Measurements from ENCODE around the gene DTX2. TPM values are rescaled to one million over a fixed set of nuclear protein-coding genes. Genes with fewer than 3 reads are reported as not detected.
"Not testable (repeated sequence)": the region's sequence is repeated elsewhere in the genome, so short reads cannot be mapped to it uniquely, and the experiment has no call there.

The DTX2 gene
- total RNA-seq, 2 experiments from 2014 or later = 28.0 to 35.3 TPM

GRCh38 chr7:76526183-76526582, 64.7 kb downstream of the DTX2 start:
- H3K9me3 Mint-ChIP-seq; DNase-seq; H3K36me3 Mint-ChIP-seq (ENCODE audit: low read depth); H3K27me3 Mint-ChIP-seq; H3K27ac Mint-ChIP-seq; H3K4me1 Mint-ChIP-seq; POLR2A ChIA-PET; CTCF ChIA-PET; H3K4me3 Mint-ChIP-seq: not testable (repeated sequence)

DNA sequence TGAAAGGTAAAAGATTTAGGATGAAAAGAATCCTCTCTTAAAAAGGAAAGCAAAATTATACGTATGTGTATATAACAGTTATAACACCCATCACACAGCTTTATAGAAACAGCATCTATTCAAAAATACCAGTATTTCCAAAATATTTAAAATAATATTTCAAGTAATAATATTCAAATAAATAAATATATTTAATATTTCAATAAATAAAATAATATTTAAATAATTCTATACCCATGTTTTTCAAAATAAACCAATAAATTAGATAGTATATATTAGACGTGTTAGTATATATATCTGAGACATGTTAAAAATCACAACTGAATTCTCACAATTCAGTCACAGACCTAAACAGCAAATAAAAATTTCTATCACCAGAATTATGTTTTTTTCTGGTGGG, 70.1 kb downstream of the DTX2 start:
- H3K4me1 Mint-ChIP-seq; POLR2A ChIA-PET; H3K27ac Mint-ChIP-seq; H3K36me3 Mint-ChIP-seq (ENCODE audit: low read depth); CTCF ChIA-PET; DNase-seq; H3K4me3 Mint-ChIP-seq; H3K27me3 Mint-ChIP-seq; H3K9me3 Mint-ChIP-seq: not testable (repeated sequence)

- H3K4me1 Mint-ChIP-seq; H3K9me3 Mint-ChIP-seq; H3K4me3 Mint-ChIP-seq; POLR2A ChIA-PET; CTCF ChIA-PET; DNase-seq; H3K27me3 Mint-ChIP-seq; H3K27ac Mint-ChIP-seq; H3K36me3 Mint-ChIP-seq (ENCODE audit: low read depth): not testable (repeated sequence)
Measured at GRCh38 chr7:76543197-76543596, 81.7 kb downstream of the DTX2 start, which contains the start of gene SPDYE16. Gene SPDYE16 (minus strand): TSS chr7:76543297. CDS start chr7:76541459, 1,838 bp downstream.

GRCh38 chr7:76549025-76549854, 87.7 kb downstream of the DTX2 start:
- Mint-ChIP-seq H3K4me3 (peak overlapping the region; percentile 91), H3K36me3 (ENCODE audit: low read depth) (peaks cover 14% of the 10 kb centered on the region), H3K4me1 (peaks cover 20% of the 10 kb centered on the region), H3K27ac (peak overlapping the region; percentile 82)
- H3K9me3 Mint-ChIP-seq, CTCF ChIA-PET, POLR2A ChIA-PET, H3K27me3 Mint-ChIP-seq: not testable (repeated sequence)
- DNase-seq = peak; percentile 90

DNA sequence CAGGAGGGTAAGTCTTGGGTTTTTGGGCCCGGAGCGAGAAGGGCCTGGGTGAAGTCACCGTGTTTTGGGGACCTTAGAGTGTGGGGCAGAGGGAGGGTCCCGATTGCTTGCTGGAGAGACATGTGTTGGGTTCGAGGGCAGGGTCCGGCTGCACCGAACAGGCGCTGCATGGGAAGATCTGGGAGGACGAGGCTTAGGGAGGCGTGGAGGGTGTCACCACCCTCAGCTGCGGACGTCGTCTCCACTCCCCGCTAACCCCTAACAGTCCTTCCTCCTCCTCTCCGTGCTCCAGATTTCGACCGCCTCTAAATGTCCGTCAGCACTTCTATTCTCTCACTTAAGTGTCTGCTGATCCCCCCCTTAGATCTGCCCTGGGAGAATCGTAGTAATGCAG, 88.3 kb downstream of the DTX2 start:
- POLR2A ChIA-PET, CTCF ChIA-PET, DNase-seq, H3K27me3 Mint-ChIP-seq, H3K9me3 Mint-ChIP-seq: not testable (repeated sequence)
- peak overlapping the region; percentile 91 for H3K4me3 Mint-ChIP-seq
- H3K4me1 Mint-ChIP-seq = peaks cover 22% of the 10 kb centered on the region
- peak overlapping the region; percentile 69 for H3K27ac Mint-ChIP-seq
- peaks cover 16% of the 10 kb centered on the region for H3K36me3 Mint-ChIP-seq (ENCODE audit: low read depth)

DNA sequence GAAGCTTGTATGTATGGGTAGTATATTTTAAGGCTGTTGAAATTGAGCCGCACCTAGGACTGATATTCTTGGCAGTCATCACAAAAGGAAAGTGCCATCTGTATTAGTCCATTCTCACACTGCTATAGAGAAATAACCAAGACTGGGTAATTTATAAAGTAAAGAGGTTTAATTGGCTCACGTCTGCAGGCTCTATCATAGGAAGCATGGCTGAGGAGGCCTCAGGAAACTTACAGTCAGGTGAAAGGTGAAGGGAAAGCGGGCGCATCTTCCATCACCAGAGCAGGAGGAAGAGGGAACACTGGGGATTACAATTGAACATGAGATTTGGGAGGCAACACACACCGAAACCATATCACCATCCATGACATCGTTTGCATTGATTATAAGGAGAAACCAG, 90.5 kb downstream of the DTX2 start:
- Mint-ChIP-seq H3K4me1 (peaks cover 26% of the 10 kb centered on the region), H3K36me3 (ENCODE audit: low read depth) (peaks cover 23% of the 10 kb centered on the region)
- H3K4me3 Mint-ChIP-seq, CTCF ChIA-PET, H3K27me3 Mint-ChIP-seq, POLR2A ChIA-PET, H3K9me3 Mint-ChIP-seq, DNase-seq, H3K27ac Mint-ChIP-seq: not testable (repeated sequence)

Other genes with a start within 250 kb of the DTX2 start
- gene HSPB1, start 159.0 kb upstream of the DTX2 start, total RNA-seq = 10 to 100 TPM; 33.7 to 38.4 TPM
- gene YWHAG, start 102.7 kb upstream of the DTX2 start, total RNA-seq = 10 to 100 TPM; 83.1 to 84.8 TPM
- gene SSC4D, start 52.0 kb upstream of the DTX2 start, total RNA-seq = under 1 TPM in 1 of 2 experiments, not detected in 1; 0.30 TPM
- gene ZP3, start 36.8 kb upstream of the DTX2 start, total RNA-seq = 1 to 10 TPM; 6.7 to 9.3 TPM
- 1 to 10 TPM in 1 of 2 experiments, under 1 TPM in 1; 0.83 to 1.7 TPM for gene UPK3B, start 48.8 kb downstream of the DTX2 start, total RNA-seq
- under 1 TPM; 0.18 to 0.25 TPM for gene SPDYE16, start 81.6 kb downstream of the DTX2 start, total RNA-seq
- 10 to 100 TPM; 20.4 to 21.8 TPM for gene POMZP3, start 165.6 kb downstream of the DTX2 start, total RNA-seq

Data from activated CD4-positive, alpha-beta memory T cell treated with anti-CD3 and anti-CD28 coated beads, Interleukin-2, amount 10 ng/mL, durations not matched to agents 7 days and 5 days (primary cell).